ENCODE results near the gene DPYSL5.

Gene DPYSL5

DNA sequence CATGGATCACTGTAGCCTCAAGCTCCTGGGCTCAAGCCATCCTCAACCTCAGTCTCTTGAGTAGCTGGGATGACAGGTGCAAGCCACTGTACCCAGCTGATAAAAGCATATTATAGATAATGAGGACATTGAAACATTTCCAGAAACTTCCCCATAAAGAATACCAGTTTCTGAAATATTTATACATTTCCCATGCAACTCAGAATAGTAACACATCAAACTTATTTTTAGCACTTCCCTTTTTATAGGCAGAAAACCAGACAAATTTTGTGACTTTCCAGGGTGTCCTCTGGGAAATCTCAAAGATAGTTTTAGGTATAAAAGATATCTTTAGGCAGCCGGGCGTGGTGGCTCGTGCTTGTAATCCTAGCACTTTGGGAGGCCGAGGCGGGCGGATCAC is 25.1 kb upstream of the DPYSL5 start:
- ATAC-seq (no peak), DNase-seq (no peak)
- Mint-ChIP-seq H3K4me1 (no peaks in the 10 kb centered on the region), H3K9me3 (no peaks in the 10 kb centered on the region), H3K4me3 (no peak overlapping the region), H3K27ac (no peak overlapping the region), H3K27me3 (no peaks in the 10 kb centered on the region)

DNA sequence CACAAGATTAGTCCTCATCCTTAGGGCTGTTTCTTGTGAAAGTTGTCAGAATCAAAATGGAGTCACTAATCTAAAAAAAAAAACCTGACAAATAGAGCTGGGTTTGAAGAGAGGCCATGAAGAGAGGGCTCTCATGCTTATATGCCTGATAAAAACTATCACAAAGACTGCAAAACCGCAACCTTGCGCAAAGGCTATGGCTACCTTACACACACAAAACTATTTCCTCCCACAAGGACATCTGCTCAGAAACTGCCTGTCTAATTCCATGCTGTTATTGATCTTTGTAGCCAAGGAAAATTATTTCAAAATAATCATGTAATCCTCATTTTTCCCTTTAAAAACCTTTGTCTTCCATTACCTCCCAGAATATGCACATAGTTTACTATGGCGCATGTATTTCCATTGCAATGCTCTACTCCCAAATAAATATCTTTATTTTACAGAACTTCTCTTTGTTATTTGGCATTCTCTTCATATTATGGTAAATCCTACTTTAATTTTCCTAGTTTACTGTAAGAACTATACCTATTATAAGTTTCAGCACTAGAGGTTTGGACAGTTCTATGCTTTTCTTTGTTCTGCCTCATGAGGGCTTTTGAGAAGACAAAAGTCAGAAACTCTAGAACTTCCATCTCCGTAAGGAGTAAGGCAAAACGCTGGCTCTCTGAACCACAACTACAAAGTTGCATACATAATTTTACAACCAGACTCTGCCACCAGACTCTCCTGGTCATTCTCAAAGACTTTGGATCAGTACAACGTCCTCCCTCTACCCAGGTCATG is 9.6 kb upstream of the DPYSL5 start:
- H3K27me3 Mint-ChIP-seq: peaks cover 37% of the 10 kb centered on the region
- H3K9me3 Mint-ChIP-seq: no peaks in the 10 kb centered on the region
- DNase-seq (no peak), ATAC-seq (no peak)
- H3K27ac Mint-ChIP-seq: no peak overlapping the region
- H3K4me1 Mint-ChIP-seq: no peaks in the 10 kb centered on the region
- H3K4me3 Mint-ChIP-seq: no peak overlapping the region

DNA sequence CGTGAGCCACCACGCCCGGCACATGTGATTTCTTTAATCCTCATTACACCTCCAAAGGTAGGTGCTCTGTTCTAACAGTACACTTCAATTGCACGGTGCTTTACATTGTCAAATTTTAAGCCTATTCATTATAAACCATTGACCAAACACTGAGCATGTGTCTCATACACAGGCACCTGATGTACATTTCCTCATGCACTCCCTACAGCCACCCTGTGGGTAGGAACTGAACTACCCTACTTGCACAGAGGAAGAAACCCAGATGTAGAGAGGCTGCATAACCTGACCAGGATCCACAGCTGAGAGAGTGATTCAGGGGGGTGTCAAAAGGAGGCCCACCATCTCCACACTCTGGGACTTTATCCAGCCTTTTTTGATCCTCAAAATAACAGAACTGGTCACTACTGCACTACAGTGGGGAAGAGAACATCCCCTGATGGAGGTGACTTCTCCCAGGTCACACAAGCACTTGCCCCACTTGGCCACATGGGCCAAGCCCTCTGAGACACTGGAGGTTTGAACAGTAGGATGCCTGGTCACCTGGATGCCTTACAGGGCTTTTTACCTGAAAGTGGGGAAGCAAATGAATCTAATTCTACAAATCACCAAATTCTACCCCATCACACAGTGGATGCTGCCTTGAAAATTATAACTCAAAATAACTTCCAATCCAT is 6.9 kb upstream of the DPYSL5 start:
- H3K4me3 Mint-ChIP-seq: no peak overlapping the region
- H3K4me1 Mint-ChIP-seq: no peaks in the 10 kb centered on the region
- H3K9me3 Mint-ChIP-seq: no peaks in the 10 kb centered on the region
- peak; percentile 67 for ATAC-seq
- DNase-seq: no peak
- peaks cover 46% of the 10 kb centered on the region for H3K27me3 Mint-ChIP-seq
- no peak overlapping the region for H3K27ac Mint-ChIP-seq

DNA sequence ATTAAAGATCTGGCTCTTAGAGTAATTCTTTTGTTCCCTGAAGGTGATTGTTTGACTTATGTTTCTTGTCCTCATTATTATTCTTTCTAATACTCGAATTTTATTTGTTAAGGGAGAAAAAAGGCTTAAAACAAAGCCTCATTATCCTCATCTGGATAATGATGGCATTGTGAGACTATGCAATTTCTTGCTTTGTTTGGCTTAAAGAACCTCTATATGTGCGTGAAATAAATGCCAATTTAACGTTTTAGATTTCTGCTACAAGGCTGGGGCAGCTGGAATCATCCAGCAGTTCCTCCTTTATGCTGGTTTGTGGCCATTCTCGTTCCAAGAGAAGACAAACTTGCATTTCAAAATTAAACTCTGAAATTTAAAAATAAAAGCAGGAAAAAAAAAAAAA is 4.9 kb upstream of the DPYSL5 start:
- Mint-ChIP-seq H3K4me3 (no peak overlapping the region), H3K9me3 (no peaks in the 10 kb centered on the region), H3K4me1 (peaks cover 14% of the 10 kb centered on the region), H3K27me3 (peaks cover 54% of the 10 kb centered on the region), H3K27ac (no peak overlapping the region)
- DNase-seq (no peak), ATAC-seq (no peak)

DNA sequence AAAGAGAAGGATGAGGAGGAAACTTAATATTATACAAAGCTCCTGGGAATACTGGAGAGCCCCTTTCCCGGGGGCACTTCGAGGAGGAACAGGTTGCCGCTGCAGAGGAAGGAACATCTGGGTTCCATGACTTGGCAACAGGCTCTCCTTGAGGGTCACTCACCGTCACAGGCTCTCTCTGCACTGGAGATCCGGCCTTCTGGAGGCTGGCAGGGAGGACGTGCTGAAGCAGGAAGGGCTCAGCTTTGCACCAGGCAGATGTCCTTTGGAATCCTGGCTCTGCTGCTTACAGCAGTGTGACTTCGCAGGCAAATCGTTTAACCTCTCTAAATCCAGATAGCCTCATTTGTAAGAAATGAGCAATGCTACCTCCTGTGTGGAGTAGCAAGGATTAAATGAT is 2.9 kb upstream of the DPYSL5 start:
- H3K4me3 Mint-ChIP-seq: no peak overlapping the region
- H3K27me3 Mint-ChIP-seq: peaks cover 57% of the 10 kb centered on the region
- H3K4me1 Mint-ChIP-seq: peaks cover 25% of the 10 kb centered on the region
- no peak overlapping the region for H3K27ac Mint-ChIP-seq
- H3K9me3 Mint-ChIP-seq: no peaks in the 10 kb centered on the region
- ATAC-seq: no peak
- no peak for DNase-seq

DNA sequence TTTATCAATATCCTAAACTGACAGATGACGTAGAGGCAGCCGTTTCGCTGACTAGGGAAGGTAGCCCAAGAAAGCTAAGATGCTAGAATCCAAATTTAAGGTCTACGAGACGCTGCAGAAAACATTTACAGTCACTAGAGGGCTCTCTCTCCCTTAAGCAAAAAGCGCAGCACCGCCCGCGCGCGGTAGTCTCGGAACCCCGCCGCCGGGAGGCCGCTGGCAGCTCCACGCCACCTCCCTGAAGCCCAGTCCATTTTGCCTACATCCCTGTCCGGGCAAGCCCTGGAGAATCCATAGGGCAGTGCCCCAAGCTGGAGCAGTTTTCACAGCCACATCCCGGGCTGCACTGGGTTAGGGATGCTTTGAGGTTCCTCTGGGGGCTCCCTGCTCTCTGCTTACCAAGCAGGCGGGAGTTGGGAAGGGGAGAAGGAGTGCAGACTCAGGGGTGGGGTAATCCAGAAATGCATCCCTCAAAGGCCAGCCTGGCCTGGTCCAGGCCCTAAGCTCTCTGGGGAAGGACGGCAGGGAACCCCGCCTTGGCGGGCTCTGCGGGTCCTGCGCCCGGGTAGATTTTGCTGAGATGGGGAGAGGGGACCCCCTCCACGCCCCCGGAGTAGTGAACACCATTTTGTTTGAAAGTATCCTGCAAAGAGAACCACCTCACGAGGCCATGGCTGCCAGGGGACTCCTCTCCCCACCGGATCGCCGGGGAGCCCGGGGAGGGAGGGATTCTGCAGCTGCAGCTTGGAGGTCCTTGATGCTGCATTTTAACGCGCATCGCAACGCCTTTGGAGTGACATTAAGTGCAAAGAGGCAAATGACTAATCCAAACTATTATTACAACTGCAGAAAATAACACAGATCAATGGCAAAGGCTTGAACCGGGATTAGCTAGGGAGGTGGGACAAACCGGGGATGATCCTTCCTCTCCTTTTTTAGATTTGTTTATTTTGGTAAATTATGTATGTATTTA is 1.3 kb upstream of the DPYSL5 start:
- peak overlapping the region; percentile 63 to 68 for H3K4me3 Mint-ChIP-seq
- peak; percentile 65 to 69 for DNase-seq
- H3K9me3 Mint-ChIP-seq: no peaks in the 10 kb centered on the region
- H3K4me1 Mint-ChIP-seq: peaks cover 27% of the 10 kb centered on the region
- ATAC-seq: peak; percentile 79
- peak overlapping the region in 1 of 2 donors; percentile 54 for H3K27ac Mint-ChIP-seq
- peaks cover 64% of the 10 kb centered on the region for H3K27me3 Mint-ChIP-seq

DNA sequence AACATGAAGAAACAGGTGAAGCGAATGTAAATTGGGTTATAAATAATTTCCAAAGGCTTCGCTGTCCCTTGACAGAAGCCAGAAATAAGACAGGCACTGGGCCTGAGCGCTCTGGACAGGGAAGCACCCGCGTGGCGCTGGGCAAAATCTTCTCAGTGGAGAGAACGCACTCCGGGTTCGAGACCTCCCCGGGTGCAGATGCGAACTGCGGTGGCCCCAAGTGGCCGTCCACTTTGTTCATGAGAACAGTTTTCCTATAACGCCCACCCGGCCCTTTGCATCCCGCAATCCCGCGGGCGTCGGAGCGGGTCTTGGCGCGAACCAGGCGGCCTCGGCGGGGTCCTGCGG is 651 bp upstream of the DPYSL5 start:
- H3K4me1 Mint-ChIP-seq: peaks cover 27% of the 10 kb centered on the region
- DNase-seq: no peak
- H3K4me3 Mint-ChIP-seq: peak overlapping the region; percentile 63 to 68
- peaks cover 69% of the 10 kb centered on the region for H3K27me3 Mint-ChIP-seq
- ATAC-seq: no peak
- H3K9me3 Mint-ChIP-seq: no peaks in the 10 kb centered on the region
- no peak overlapping the region for H3K27ac Mint-ChIP-seq

DNA sequence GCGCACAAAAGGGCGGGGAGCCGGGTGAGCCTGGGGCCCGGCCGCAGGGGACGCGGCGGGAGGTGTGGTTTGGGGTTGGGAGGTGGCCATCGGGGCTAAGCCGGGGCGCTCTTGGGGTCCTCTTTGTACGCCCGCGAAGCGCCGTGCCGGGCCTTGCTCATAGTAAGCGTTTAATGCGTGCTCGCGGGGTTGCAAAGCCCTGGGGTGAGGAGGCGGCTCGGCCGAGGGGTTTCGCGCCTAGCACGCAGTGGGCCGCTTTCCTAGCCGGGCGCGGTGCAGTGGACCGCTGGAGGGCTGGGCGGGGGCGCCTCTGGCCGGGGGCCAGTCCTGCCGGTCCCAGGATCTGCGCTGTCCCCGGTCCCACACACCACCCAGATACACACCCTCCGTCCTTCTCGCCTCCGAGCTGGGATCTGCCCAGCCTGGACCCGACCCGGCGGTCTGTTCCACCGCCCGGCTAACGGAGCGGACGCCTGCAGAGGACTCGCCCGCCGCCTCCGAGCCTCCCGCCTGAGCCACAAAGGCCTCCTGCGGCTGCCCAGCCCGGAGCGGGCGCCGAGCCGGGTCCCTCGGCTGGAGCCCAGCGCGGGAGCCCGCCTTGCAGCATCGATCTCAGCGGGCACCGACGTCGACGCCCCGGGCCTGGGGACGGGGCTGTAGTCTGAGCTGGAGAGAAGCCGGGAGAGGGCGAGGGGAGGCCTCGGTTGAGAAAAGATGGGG is 564 bp downstream of the DPYSL5 start:
- peaks cover 80% of the 10 kb centered on the region for H3K27me3 Mint-ChIP-seq

DNA sequence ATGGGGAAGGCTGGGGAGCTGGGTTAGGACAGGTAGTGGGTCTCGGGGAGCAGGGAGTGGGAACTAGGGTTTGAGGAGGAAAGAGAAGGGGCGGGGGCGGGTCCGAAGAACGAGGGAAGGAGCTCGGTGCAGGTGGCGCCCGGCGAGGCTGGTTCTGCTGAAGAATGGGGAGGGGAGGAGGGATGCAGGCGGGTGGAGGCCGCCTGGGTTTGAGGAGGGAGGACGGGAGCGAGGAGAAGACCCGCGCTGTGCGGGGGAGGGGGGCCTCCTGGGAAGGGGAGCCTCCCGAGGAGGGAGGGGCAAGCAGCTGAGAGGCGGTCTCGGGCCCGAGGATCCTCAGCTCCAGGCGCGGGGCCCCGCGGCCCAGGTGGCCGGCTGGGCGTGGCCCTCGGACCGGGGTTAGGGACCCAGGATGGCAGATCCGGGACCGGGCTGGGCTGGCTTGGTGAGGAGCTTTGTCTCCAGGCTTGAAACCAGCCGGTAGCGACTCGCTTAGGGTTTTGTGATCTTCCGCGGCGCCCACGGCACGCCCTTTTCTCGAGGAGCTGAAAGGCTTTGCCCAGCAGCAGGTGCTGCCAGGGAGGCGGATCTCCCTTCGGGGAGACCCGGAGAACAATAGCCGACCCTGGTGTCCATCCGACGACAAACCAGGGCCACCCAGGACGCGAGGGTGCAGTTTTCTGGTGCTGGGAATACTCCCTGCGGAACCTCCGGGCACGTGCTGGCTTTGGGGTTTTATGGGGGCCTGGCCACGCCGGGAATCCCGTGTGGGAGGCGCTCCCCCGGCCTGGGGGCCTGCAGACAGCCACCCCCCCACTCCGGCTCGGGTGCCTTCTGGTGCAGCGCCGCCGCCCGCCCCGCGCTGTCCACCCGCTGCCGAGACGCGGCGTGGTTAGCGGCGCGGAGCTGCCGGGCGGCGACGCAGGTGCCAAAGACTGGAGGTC is 1.4 kb downstream of the DPYSL5 start:
- H3K4me3 Mint-ChIP-seq: peak overlapping the region; percentile 79 to 80
- no peaks in the 10 kb centered on the region for H3K9me3 Mint-ChIP-seq
- DNase-seq (no peak), ATAC-seq (peak; percentile 21)
- peaks cover 77% of the 10 kb centered on the region for H3K27me3 Mint-ChIP-seq
- no peak overlapping the region for H3K27ac Mint-ChIP-seq
- peaks cover 27% of the 10 kb centered on the region for H3K4me1 Mint-ChIP-seq

More for the DNA sequence above, 564 bp downstream of the DPYSL5 start:
- Mint-ChIP-seq H3K4me1 (peaks cover 27% of the 10 kb centered on the region), H3K9me3 (no peaks in the 10 kb centered on the region), H3K27ac (no peak overlapping the region), H3K4me3 (peak overlapping the region; percentile 79 to 80)
- DNase-seq (peak; percentile 18 to 31), ATAC-seq (peak; percentile 60)

DNA sequence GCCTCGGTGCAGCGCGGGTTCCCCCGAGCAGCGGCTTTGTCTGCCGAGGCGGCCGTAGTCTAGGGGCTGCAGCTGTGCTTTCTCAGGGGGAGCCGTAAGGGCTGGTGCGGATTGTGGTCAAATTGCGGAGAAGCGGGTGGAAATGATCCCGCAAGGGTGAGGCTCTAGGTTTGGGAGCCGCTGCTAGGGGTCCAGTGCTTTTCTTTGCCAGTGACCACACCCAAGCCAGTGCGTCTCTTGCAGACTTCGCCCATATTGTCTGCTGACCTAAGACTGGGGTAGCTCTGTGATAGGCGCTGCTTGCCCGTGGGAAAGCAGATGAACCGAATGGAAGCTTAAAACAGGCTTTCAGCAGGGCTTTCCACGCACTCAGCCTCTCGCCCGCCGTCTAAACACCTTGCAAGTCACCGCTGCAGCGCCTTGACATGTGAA is 2.1 kb downstream of the DPYSL5 start:
- Mint-ChIP-seq H3K4me3 (no peak overlapping the region), H3K27me3 (peaks cover 77% of the 10 kb centered on the region), H3K27ac (no peak overlapping the region), H3K9me3 (no peaks in the 10 kb centered on the region), H3K4me1 (peaks cover 27% of the 10 kb centered on the region)
- no peak for DNase-seq
- no peak for ATAC-seq

DNA sequence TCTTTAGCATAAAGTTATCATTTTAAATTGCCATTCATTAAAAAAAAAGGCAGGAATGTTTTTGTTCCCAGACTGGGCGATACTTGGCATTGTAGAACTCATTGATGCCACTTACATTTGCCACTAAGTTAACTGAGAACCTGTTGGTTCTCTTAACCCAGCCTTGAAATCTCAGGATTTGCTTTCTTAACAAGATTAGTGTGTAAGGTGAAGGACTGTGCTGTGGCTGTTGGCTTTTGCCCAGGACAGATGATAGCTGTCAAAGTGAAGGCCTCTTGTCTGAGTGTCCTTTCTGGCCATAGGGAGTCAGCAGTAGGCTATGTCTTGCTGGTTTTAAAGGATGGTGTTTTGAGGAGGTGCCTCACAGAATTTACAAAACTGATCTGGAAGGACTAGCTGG is 2.6 kb downstream of the DPYSL5 start:
- H3K27ac Mint-ChIP-seq: no peak overlapping the region
- peaks cover 77% of the 10 kb centered on the region for H3K27me3 Mint-ChIP-seq
- H3K4me3 Mint-ChIP-seq: no peak overlapping the region
- H3K9me3 Mint-ChIP-seq: no peaks in the 10 kb centered on the region
- peaks cover 27% of the 10 kb centered on the region for H3K4me1 Mint-ChIP-seq
- DNase-seq (no peak), ATAC-seq (no peak)

DNA sequence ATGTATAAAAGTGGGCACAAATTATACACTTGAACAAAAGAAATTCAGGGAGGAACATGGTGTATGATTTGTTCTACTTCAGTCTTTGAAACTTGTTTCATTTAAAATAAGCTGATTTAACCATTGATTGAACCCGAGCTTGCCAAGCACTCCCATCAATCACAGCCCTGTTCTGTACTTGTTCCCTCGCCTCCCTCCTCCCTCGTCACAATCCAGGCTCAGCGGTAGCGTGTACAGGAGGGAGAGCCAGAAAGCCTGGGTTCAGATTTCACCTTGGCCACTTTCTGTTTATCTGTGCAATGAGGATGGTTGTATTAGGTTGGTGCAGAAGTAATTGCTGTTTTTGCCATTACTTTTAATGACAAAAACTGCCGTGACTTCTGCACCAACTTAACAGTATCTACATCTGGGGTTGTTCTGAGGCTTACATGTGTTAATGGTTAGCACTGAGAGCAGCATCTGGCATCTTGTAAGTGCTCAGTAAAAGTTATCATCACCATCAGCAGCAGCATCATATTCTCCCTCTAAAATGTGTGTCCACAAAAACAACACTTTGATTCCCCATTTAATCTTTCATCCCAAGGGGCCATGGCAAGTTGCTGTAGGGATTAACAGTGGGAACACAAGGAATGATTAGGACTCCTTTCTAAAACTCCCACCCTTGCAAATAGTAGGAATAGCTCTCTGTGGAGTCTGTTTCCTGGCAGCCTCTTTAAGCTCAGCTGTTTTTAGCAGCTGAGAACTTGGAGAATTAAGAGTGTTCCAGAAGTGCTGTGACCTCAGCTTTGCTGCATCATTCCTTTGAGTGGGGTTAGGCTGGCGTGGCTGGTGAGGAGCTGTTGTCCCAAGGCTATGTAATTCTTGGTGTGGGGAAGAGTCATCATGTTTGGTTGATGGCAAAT is 4.7 kb downstream of the DPYSL5 start:
- DNase-seq (no peak), ATAC-seq (no peak)
- H3K4me3 Mint-ChIP-seq: no peak overlapping the region
- H3K9me3 Mint-ChIP-seq: no peaks in the 10 kb centered on the region
- H3K4me1 Mint-ChIP-seq: peaks cover 13% of the 10 kb centered on the region
- no peak overlapping the region for H3K27ac Mint-ChIP-seq
- H3K27me3 Mint-ChIP-seq: peaks cover 65% of the 10 kb centered on the region

DNA sequence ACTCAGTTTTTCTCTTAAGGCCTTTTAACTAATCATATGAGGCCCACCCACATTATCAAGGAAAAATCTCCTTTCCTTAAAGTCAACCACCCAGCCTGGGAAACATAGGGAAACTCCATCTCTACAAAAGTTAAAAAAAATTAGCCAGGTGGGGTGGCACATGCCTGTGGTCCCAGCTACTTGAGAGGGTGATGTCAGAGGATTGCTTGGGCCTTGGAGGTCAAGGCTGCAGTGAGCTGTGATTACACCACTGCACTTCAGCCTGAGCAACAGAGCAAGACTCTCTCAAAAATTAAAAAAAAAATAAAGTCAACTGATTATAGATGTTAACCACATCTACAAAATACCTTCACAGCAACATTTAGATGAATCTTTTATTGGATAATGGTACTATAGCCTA is 5.8 kb downstream of the DPYSL5 start:
- H3K4me1 Mint-ChIP-seq: peaks cover 11% of the 10 kb centered on the region
- H3K27me3 Mint-ChIP-seq: peaks cover 64% of the 10 kb centered on the region
- H3K9me3 Mint-ChIP-seq: no peaks in the 10 kb centered on the region
- ATAC-seq (no peak), DNase-seq (no peak)
- H3K4me3 Mint-ChIP-seq: no peak overlapping the region
- H3K27ac Mint-ChIP-seq: no peak overlapping the region
